ENCODE data around the gene LRRC66. TPM values are rescaled to one million over a fixed set of nuclear protein-coding genes. Genes with fewer than 3 reads are reported as not detected.

Gene LRRC66
- total RNA-seq, 2 experiments from 2014 or later: 0.11 TPM; not detected in 1

- CTCF ChIA-PET: no interaction called here
- Mint-ChIP-seq H3K27me3 (no peaks in the 10 kb centered on the region), H3K4me3 (no peak overlapping the region), H3K4me1 (ENCODE audit: low read depth) (no peaks in the 10 kb centered on the region), H3K27ac (no peak overlapping the region), H3K9me3 (no peaks in the 10 kb centered on the region), H3K36me3 (ENCODE audit: low read depth) (no peaks in the 10 kb centered on the region)
- Histone ChIP-seq H3K36me3 (ENCODE audit: insufficient read depth, low read length) (no peaks in the 10 kb centered on the region), H3K27me3 (ENCODE audit: control insufficient read depth in 1 of 2, insufficient read depth in 2 of 2, low read length in 2 of 2) (no peaks in the 10 kb centered on the region), H3K4me3 (ENCODE audit: low read length) (no peak overlapping the region), H3K27ac (ENCODE audit: low read depth in 1 of 2, low read length in 2 of 2) (no peak overlapping the region), H3K9me3 (ENCODE audit: control insufficient read depth in 1 of 2, insufficient read depth in 1 of 2, low read length in 2 of 2) (no peaks in the 10 kb centered on the region), H3K4me1 (ENCODE audit: insufficient read depth, low read length) (no peaks in the 10 kb centered on the region)
- DNase-seq: no peak
- intact Hi-C loops (cut with DNase I, micrococcal nuclease): no loop called here
- TF ChIP-seq CTCF (IDR thresholded peaks at IDR 0.05): no peak
- ATAC-seq (ENCODE audit: poor library complexity): no peak
- POLR2A ChIA-PET: no interaction called here
These were observed 3.2 kb downstream of the LRRC66 start for GRCh38 chr4:52016981-52017380.

GRCh38 chr4:52015366-52015765, 4.8 kb downstream of the LRRC66 start:
- Mint-ChIP-seq H3K4me1 (ENCODE audit: low read depth) (no peaks in the 10 kb centered on the region), H3K27me3 (no peaks in the 10 kb centered on the region), H3K36me3 (ENCODE audit: low read depth) (no peaks in the 10 kb centered on the region), H3K4me3 (no peak overlapping the region), H3K27ac (no peak overlapping the region), H3K9me3 (no peaks in the 10 kb centered on the region)
- ChIA-PET POLR2A (no interaction called here), CTCF (no interaction called here)
- no peaks in the 10 kb centered on the region for H3K9me3 ChIP-seq (ENCODE audit: control insufficient read depth in 1 of 2, insufficient read depth in 1 of 2, low read length in 2 of 2)
- intact Hi-C loops (cut with DNase I, micrococcal nuclease): no loop called here
- H3K4me1 ChIP-seq (ENCODE audit: insufficient read depth, low read length): no peaks in the 10 kb centered on the region
- H3K27ac ChIP-seq (ENCODE audit: low read depth in 1 of 2, low read length in 2 of 2): no peak overlapping the region
- no peak overlapping the region for H3K4me3 ChIP-seq (ENCODE audit: low read length)
- ATAC-seq (ENCODE audit: poor library complexity) (no peak), DNase-seq (no peak)
- no peaks in the 10 kb centered on the region for H3K36me3 ChIP-seq (ENCODE audit: insufficient read depth, low read length)
- no peaks in the 10 kb centered on the region for H3K27me3 ChIP-seq (ENCODE audit: control insufficient read depth in 1 of 2, insufficient read depth in 2 of 2, low read length in 2 of 2)
- TF ChIP-seq CTCF (IDR thresholded peaks at IDR 0.05): no peak

DNA sequence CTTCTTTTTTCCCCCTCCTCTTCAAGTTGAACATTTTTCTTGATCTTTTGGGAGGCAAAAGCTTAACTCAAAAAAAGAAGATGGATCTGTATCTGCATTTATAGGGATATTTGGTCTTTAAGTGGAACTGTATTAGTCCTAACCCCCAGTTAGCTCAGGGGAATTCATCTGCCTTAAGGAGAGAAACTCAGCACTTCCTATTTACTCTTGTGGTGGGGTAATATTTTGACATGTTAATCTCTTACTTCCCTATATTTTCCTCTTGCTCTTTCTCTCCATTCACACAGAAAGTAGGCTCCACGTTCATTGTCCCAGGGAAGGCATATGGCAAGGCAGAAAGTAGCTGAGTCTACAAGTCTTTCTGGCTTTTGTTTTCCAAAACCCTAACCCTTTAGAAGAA, 5.3 kb downstream of the LRRC66 start:
- ChIA-PET CTCF (no interaction called here), POLR2A (no interaction called here)
- Mint-ChIP-seq H3K4me3 (no peak overlapping the region), H3K4me1 (ENCODE audit: low read depth) (no peaks in the 10 kb centered on the region), H3K36me3 (ENCODE audit: low read depth) (no peaks in the 10 kb centered on the region), H3K9me3 (no peaks in the 10 kb centered on the region), H3K27ac (no peak overlapping the region), H3K27me3 (no peaks in the 10 kb centered on the region)
- Histone ChIP-seq H3K27me3 (ENCODE audit: control insufficient read depth in 1 of 2, insufficient read depth in 2 of 2, low read length in 2 of 2) (no peaks in the 10 kb centered on the region), H3K4me3 (ENCODE audit: low read length) (no peak overlapping the region), H3K27ac (ENCODE audit: low read depth in 1 of 2, low read length in 2 of 2) (no peak overlapping the region), H3K36me3 (ENCODE audit: insufficient read depth, low read length) (no peaks in the 10 kb centered on the region), H3K4me1 (ENCODE audit: insufficient read depth, low read length) (no peaks in the 10 kb centered on the region), H3K9me3 (ENCODE audit: control insufficient read depth in 1 of 2, insufficient read depth in 1 of 2, low read length in 2 of 2) (no peaks in the 10 kb centered on the region)
- no peak for DNase-seq
- no peak for TF ChIP-seq CTCF (IDR thresholded peaks at IDR 0.05)
- ATAC-seq (ENCODE audit: poor library complexity): no peak
- intact Hi-C loops (cut with DNase I, micrococcal nuclease): no loop called here

Data from CD4-positive, alpha-beta T cell (primary cell).